Non-pigmented ciliary epithelial cell (primary cell): Measurements from ENCODE around the gene HSFX1.

ENCODE experiments used
- DNase-seq: peaks from one replicate; pipeline ENCODE4 v3.0.0-alpha.2; 2010; ENCODE audit warnings: low read depth

HSFX1 gene

GRCh38 chrX:149807747-149808458 lies 34.0 kb downstream of the HSFX1 start:
- no peak for DNase-seq

- DNase-seq = no peak
These were observed 44.8 kb downstream of the HSFX1 start for GRCh38 chrX:149818652-149819051.

- no peak for DNase-seq
These were observed 45.5 kb downstream of the HSFX1 start for GRCh38 chrX:149819371-149819770.

- no peak for DNase-seq
These were observed 51.6 kb downstream of the HSFX1 start for GRCh38 chrX:149825424-149825823.
